Activated naive CD8-positive, alpha-beta T cell treated with anti-CD3 and anti-CD28 coated beads for 36 hours (primary cell): Measurements from ENCODE around the gene TDRD12. TPM values are rescaled to one million over a fixed set of nuclear protein-coding genes. Genes with fewer than 3 reads are reported as not detected.
A peak's percentile ranks its signal among the peaks of the same experiment; 100 is the strongest.
"Not testable (repeated sequence)": the region's sequence is repeated elsewhere in the genome, so short reads cannot be mapped to it uniquely, and the experiment has no call there.

Experiments used
- DNase-seq: peaks from one replicate; pipeline ENCODE4 v3.0.0; 2021
- H3K27ac Mint-ChIP-seq: one replicate; pipeline ENCODE4 v1.8.0; 2022; ENCODE audit warnings: mild to moderate bottlenecking, moderate library complexity, mixed read lengths
- H3K27me3 Mint-ChIP-seq: one replicate; pipeline ENCODE4 v1.8.0; 2022; ENCODE audit warnings: mild to moderate bottlenecking, mixed read lengths
- H3K36me3 Mint-ChIP-seq: one replicate; pipeline ENCODE4 v1.8.0; 2021; ENCODE audit warnings: mild to moderate bottlenecking, mixed read lengths
- H3K4me1 Mint-ChIP-seq: one replicate; pipeline ENCODE4 v1.8.0; 2021; ENCODE audit warnings: mixed read lengths
- H3K4me3 Mint-ChIP-seq: one replicate; pipeline ENCODE4 v1.8.0; 2022; ENCODE audit warnings: mild to moderate bottlenecking, moderate library complexity, mixed read lengths
- H3K9me3 Mint-ChIP-seq: one replicate; pipeline ENCODE4 v1.8.0; 2022; ENCODE audit warnings: mixed read lengths
- total RNA-seq, 2 experiments: library from RNA; stranded (reverse); gene quantifications; one replicate each; pipeline ENCODE4 v1.2.3, GENCODE V29; 2021

Gene TDRD12
- total RNA-seq, 2 experiments from 2014 or later, result 0.06 TPM; not detected in 1

- Mint-ChIP-seq H3K27ac (peak overlapping the region; percentile 64), H3K27me3 (no peaks in the 10 kb centered on the region), H3K4me3 (no peak overlapping the region), H3K9me3 (peaks cover 7% of the 10 kb centered on the region), H3K36me3 (peaks cover 53% of the 10 kb centered on the region), H3K4me1 (peaks cover 15% of the 10 kb centered on the region)
- DNase-seq, result no peak
Observed at GRCh38 chr19:32709032-32709431, 10.5 kb upstream of the TDRD12 start.

- H3K9me3 Mint-ChIP-seq, result no peaks in the 10 kb centered on the region
- H3K4me1 Mint-ChIP-seq, result peaks cover 13% of the 10 kb centered on the region
- H3K36me3 Mint-ChIP-seq, result peaks cover 37% of the 10 kb centered on the region
- H3K4me3 Mint-ChIP-seq, result no peak overlapping the region
- H3K27ac Mint-ChIP-seq, result no peak overlapping the region
- no peaks in the 10 kb centered on the region for H3K27me3 Mint-ChIP-seq
- DNase-seq, result no peak
Observed at GRCh38 chr19:32711747-32712146, 7.8 kb upstream of the TDRD12 start.

- not testable (repeated sequence) for H3K4me1 Mint-ChIP-seq, H3K4me3 Mint-ChIP-seq, H3K27me3 Mint-ChIP-seq, H3K9me3 Mint-ChIP-seq, H3K27ac Mint-ChIP-seq, DNase-seq
- H3K36me3 Mint-ChIP-seq, result peaks cover 12% of the 10 kb centered on the region
Observed at GRCh38 chr19:32716203-32716602, 3.4 kb upstream of the TDRD12 start.

GRCh38 chr19:32717496-32717895 is 2.1 kb upstream of the TDRD12 start:
- Mint-ChIP-seq H3K4me1 (no peaks in the 10 kb centered on the region), H3K27ac (no peak overlapping the region), H3K9me3 (no peaks in the 10 kb centered on the region), H3K36me3 (peaks cover 11% of the 10 kb centered on the region), H3K27me3 (no peaks in the 10 kb centered on the region), H3K4me3 (no peak overlapping the region)
- no peak for DNase-seq

GRCh38 chr19:32718286-32718685 is 1.3 kb upstream of the TDRD12 start:
- H3K27me3 Mint-ChIP-seq, result no peaks in the 10 kb centered on the region
- no peaks in the 10 kb centered on the region for H3K9me3 Mint-ChIP-seq
- peaks cover 10% of the 10 kb centered on the region for H3K36me3 Mint-ChIP-seq
- no peak overlapping the region for H3K27ac Mint-ChIP-seq
- H3K4me3 Mint-ChIP-seq, result no peak overlapping the region
- no peak for DNase-seq
- H3K4me1 Mint-ChIP-seq, result no peaks in the 10 kb centered on the region

- no peak for DNase-seq
Observed at GRCh38 chr19:32720216-32720935, 809 bp downstream of the TDRD12 start.

GRCh38 chr19:32720936-32721250 is 1.3 kb downstream of the TDRD12 start:
- Mint-ChIP-seq H3K9me3 (peaks cover 1% of the 10 kb centered on the region), H3K36me3 (no peaks in the 10 kb centered on the region), H3K4me1 (no peaks in the 10 kb centered on the region), H3K27me3 (no peaks in the 10 kb centered on the region), H3K27ac (no peak overlapping the region), H3K4me3 (no peak overlapping the region)
- DNase-seq, result no peak

More at GRCh38 chr19:32720216-32720935, 809 bp downstream of the TDRD12 start:
- H3K27me3 Mint-ChIP-seq, result no peaks in the 10 kb centered on the region
- peaks cover 2% of the 10 kb centered on the region for H3K36me3 Mint-ChIP-seq
- no peaks in the 10 kb centered on the region for H3K9me3 Mint-ChIP-seq
- H3K4me1 Mint-ChIP-seq, result no peaks in the 10 kb centered on the region
- no peak overlapping the region for H3K4me3 Mint-ChIP-seq
- H3K27ac Mint-ChIP-seq, result no peak overlapping the region

- H3K27ac Mint-ChIP-seq, result no peak overlapping the region
- H3K27me3 Mint-ChIP-seq, result peaks cover 36% of the 10 kb centered on the region
- DNase-seq, result no peak
- no peak overlapping the region for H3K4me3 Mint-ChIP-seq
- no peaks in the 10 kb centered on the region for H3K36me3 Mint-ChIP-seq
- no peaks in the 10 kb centered on the region for H3K4me1 Mint-ChIP-seq
- no peaks in the 10 kb centered on the region for H3K9me3 Mint-ChIP-seq
Observed at GRCh38 chr19:32735936-32736335, 16.4 kb downstream of the TDRD12 start.

GRCh38 chr19:32743021-32743420 is 23.5 kb downstream of the TDRD12 start:
- peaks cover 2% of the 10 kb centered on the region for H3K4me1 Mint-ChIP-seq
- H3K36me3 Mint-ChIP-seq, result no peaks in the 10 kb centered on the region
- no peak for DNase-seq
- H3K4me3 Mint-ChIP-seq, result no peak overlapping the region
- H3K9me3 Mint-ChIP-seq, result no peaks in the 10 kb centered on the region
- H3K27ac Mint-ChIP-seq, result no peak overlapping the region
- peaks cover 28% of the 10 kb centered on the region for H3K27me3 Mint-ChIP-seq

- no peak for DNase-seq
- H3K4me3 Mint-ChIP-seq, result no peak overlapping the region
- H3K27me3 Mint-ChIP-seq, result peaks cover 32% of the 10 kb centered on the region
- no peaks in the 10 kb centered on the region for H3K36me3 Mint-ChIP-seq
- H3K9me3 Mint-ChIP-seq, result no peaks in the 10 kb centered on the region
- H3K27ac Mint-ChIP-seq, result no peak overlapping the region
- H3K4me1 Mint-ChIP-seq, result peaks cover 2% of the 10 kb centered on the region
Observed at GRCh38 chr19:32743447-32743846, 23.9 kb downstream of the TDRD12 start.

GRCh38 chr19:32744555-32745325 is 25.2 kb downstream of the TDRD12 start:
- Mint-ChIP-seq H3K27ac (no peak overlapping the region), H3K4me3 (no peak overlapping the region), H3K9me3 (no peaks in the 10 kb centered on the region), H3K27me3 (peaks cover 29% of the 10 kb centered on the region), H3K36me3 (no peaks in the 10 kb centered on the region), H3K4me1 (peaks cover 6% of the 10 kb centered on the region)
- no peak for DNase-seq

GRCh38 chr19:32745594-32746251 is 26.2 kb downstream of the TDRD12 start:
- peak; percentile 3 for DNase-seq
- not testable (repeated sequence) for H3K4me3 Mint-ChIP-seq, H3K27ac Mint-ChIP-seq, H3K9me3 Mint-ChIP-seq, H3K36me3 Mint-ChIP-seq, H3K4me1 Mint-ChIP-seq
- H3K27me3 Mint-ChIP-seq, result peaks cover 32% of the 10 kb centered on the region

- not testable (repeated sequence) for H3K9me3 Mint-ChIP-seq, H3K4me3 Mint-ChIP-seq, H3K4me1 Mint-ChIP-seq, H3K27ac Mint-ChIP-seq, H3K36me3 Mint-ChIP-seq
- peak; percentile 8 for DNase-seq
- H3K27me3 Mint-ChIP-seq, result peaks cover 32% of the 10 kb centered on the region
Observed at GRCh38 chr19:32746631-32747196, 27.1 kb downstream of the TDRD12 start.

- Mint-ChIP-seq H3K36me3 (no peaks in the 10 kb centered on the region), H3K4me3 (no peak overlapping the region), H3K27ac (no peak overlapping the region), H3K4me1 (peaks cover 6% of the 10 kb centered on the region), H3K27me3 (peaks cover 44% of the 10 kb centered on the region), H3K9me3 (no peaks in the 10 kb centered on the region)
- DNase-seq, result no peak
Observed at GRCh38 chr19:32748497-32748896, 28.9 kb downstream of the TDRD12 start.

GRCh38 chr19:32748948-32749347 is 29.4 kb downstream of the TDRD12 start:
- no peak for DNase-seq
- peaks cover 6% of the 10 kb centered on the region for H3K4me1 Mint-ChIP-seq
- H3K36me3 Mint-ChIP-seq, result no peaks in the 10 kb centered on the region
- peaks cover 49% of the 10 kb centered on the region for H3K27me3 Mint-ChIP-seq
- H3K9me3 Mint-ChIP-seq, result no peaks in the 10 kb centered on the region
- H3K4me3 Mint-ChIP-seq, result no peak overlapping the region
- H3K27ac Mint-ChIP-seq, result no peak overlapping the region
